Thymus (tissue), 11 donors: ENCODE results near the gene ADAR. TPM values are rescaled to one million over a fixed set of nuclear protein-coding genes. Genes with fewer than 3 reads are reported as not detected.

Experiments
- DNase-seq, 9 donors: peaks; one replicate each; pipeline ENCODE4 v3.0.0-alpha.2; 2013; ENCODE audit warnings: low spot score in 9 of 9, low read depth in 6 of 9, missing footprints in 1 of 9
- H3K27ac ChIP-seq, 2 donors: one replicate each; pipeline ENCODE4 v1.5.1; 2013; ENCODE audit warnings: control low read depth in 1 of 2, low read depth in 1 of 2, low read length in 1 of 2, mild to moderate bottlenecking in 1 of 2, moderate library complexity in 1 of 2
- H3K27me3 ChIP-seq, 2 donors: one replicate each; pipeline ENCODE4 v1.5.1; 2013; ENCODE audit warnings: low read length in 1 of 2; ENCODE audit not compliant: control insufficient read depth in 2 of 2, insufficient read depth in 1 of 2
- H3K36me3 ChIP-seq, 2 donors: one replicate each; pipeline ENCODE4 v1.5.1; 2013; ENCODE audit warnings: low read length in 1 of 2, mild to moderate bottlenecking in 1 of 2, moderate library complexity in 1 of 2; ENCODE audit not compliant: control insufficient read depth in 2 of 2, insufficient read depth in 2 of 2
- H3K4me1 ChIP-seq, 2 donors: one replicate each; pipeline ENCODE4 v1.5.1; 2013; ENCODE audit warnings: low read length in 2 of 2; ENCODE audit not compliant: control insufficient read depth in 2 of 2, insufficient read depth in 2 of 2
- H3K4me3 ChIP-seq, 2 donors: one replicate each; pipeline ENCODE4 v1.5.1; 2013; ENCODE audit warnings: low read length in 2 of 2, control low read depth in 1 of 2, mild to moderate bottlenecking in 1 of 2
- H3K9me3 ChIP-seq, 2 donors: one replicate each; pipeline ENCODE4 v1.5.1; 2013; ENCODE audit warnings: low read length in 1 of 2, mild to moderate bottlenecking in 1 of 2; ENCODE audit not compliant: control insufficient read depth in 2 of 2, insufficient read depth in 1 of 2
- WGBS: extraction: QIAGEN DNeasy Blood & Tissue Kit; methylation state at CpG from one replicate; pipeline ENCODE4 v1.1.7; 2013; 5-methylcytosine and 5-hydroxymethylcytosine counted together
- polyA plus RNA-seq: library from polyadenylated mRNA; stranded (reverse); fragments of 200-250 nt; gene quantifications from one replicate; pipeline ENCODE4 v1.2.3, GENCODE V29; 2013
- total RNA-seq: library from RNA; stranded (reverse); fragments of 120-200 nt; gene quantifications from one replicate; pipeline ENCODE4 v1.2.4, GENCODE V29; 2013
- donor health status: healthy.

ADAR gene
- total and polyA plus RNA-seq, 2 donors, result 49.7 to 92.8 TPM

GRCh38 chr1:154557248-154557938, 50.6 kb downstream of the ADAR start:
- Histone ChIP-seq H3K27ac (no peak overlapping the region), H3K4me1 (peaks cover 18 to 31% of the 10 kb centered on the region in 2 donors)
- 43% methylated on average over 7 of the region's 7 CpGs for WGBS

GRCh38 chr1:154556422-154556821, 51.6 kb downstream of the ADAR start:
- no peaks in the 10 kb centered on the region for H3K9me3 ChIP-seq
- no peak for DNase-seq
- peak overlapping the region in 1 of 2 donors; percentile 92 for H3K4me3 ChIP-seq
- peaks cover 18 to 31% of the 10 kb centered on the region in 2 donors for H3K4me1 ChIP-seq
- no peak overlapping the region for H3K27ac ChIP-seq
- peaks cover 43 to 46% of the 10 kb centered on the region in 2 donors for H3K36me3 ChIP-seq
- H3K27me3 ChIP-seq, result no peaks in the 10 kb centered on the region
- 81% methylated on average over 4 of the region's 4 CpGs for WGBS

More at GRCh38 chr1:154557248-154557938, 50.6 kb downstream of the ADAR start:
- Histone ChIP-seq H3K27me3 (no peaks in the 10 kb centered on the region), H3K9me3 (no peaks in the 10 kb centered on the region), H3K4me3 (peak overlapping the region; percentile 79 to 92), H3K36me3 (peaks cover 33 to 36% of the 10 kb centered on the region in 2 donors)
- no peak for DNase-seq

DNA sequence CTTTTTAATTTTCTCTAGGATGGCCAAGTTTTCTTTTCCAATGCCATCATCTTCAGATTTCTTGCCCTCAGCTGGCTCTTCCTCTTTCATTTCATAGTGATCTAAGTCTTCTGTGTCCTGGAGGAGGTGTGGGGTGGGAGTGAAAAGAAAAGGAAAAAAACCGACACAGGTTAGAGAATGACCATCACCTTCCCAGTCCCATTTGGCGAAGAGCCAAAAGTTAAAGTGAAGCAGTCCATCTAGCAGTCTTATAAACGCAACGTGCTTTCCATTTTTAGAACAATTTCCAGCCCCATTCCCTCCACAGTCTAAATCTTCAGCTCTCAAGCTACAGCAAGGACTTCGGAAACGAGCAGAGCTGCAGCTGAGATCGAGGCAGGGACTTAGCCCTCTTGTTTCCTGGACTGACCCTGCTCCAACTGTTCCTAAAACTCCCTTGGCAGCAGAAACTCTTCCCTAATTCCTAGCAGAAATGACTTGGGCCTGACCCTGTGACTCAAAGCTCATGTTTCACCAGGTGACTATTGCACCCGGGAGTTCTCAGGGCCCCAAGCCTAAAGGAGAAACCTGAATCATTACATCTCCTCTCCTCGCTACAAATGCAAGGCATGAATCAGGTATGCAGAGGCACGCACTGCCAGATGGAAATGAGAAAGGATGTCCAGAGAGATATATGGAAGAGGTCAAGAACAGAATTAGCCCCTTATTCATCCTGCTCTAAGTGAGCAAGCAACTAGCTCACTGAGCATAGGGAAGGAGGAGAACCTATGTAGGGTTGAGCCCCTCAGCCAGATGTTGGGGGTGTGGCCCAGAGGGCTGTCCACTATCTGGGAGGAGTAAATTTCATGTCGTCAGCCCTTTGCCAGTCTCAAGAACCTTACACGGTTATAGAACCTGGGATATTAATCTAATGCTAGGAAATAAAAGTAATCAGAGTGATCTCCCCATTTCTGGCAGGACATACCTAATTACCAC, 54.6 kb downstream of the ADAR start:
- H3K9me3 ChIP-seq, result no peaks in the 10 kb centered on the region
- no peak overlapping the region for H3K4me3 ChIP-seq
- H3K4me1 ChIP-seq, result peaks cover 18 to 21% of the 10 kb centered on the region in 2 donors
- DNase-seq, result no peak
- no peaks in the 10 kb centered on the region for H3K27me3 ChIP-seq
- H3K36me3 ChIP-seq, result peaks cover 70 to 76% of the 10 kb centered on the region in 2 donors
- H3K27ac ChIP-seq, result no peak overlapping the region
- WGBS, result 94% methylated on average over 12 of the region's 12 CpGs

- WGBS, result 98% methylated on average over 6 of the region's 6 CpGs
- no peak overlapping the region for H3K27ac ChIP-seq
- H3K4me1 ChIP-seq, result peaks cover 10 to 13% of the 10 kb centered on the region in 2 donors
- DNase-seq, result no peak
- H3K9me3 ChIP-seq, result no peaks in the 10 kb centered on the region
- H3K4me3 ChIP-seq, result no peak overlapping the region
- H3K36me3 ChIP-seq, result peaks cover 70 to 76% of the 10 kb centered on the region in 2 donors
- H3K27me3 ChIP-seq, result no peaks in the 10 kb centered on the region
Measured at GRCh38 chr1:154552036-154552435, 56.0 kb downstream of the ADAR start.

GRCh38 chr1:154551474-154551873, 56.5 kb downstream of the ADAR start:
- WGBS, result 96% methylated on average over 4 of the region's 4 CpGs
- Histone ChIP-seq H3K36me3 (peaks cover 70 to 76% of the 10 kb centered on the region in 2 donors), H3K27me3 (no peaks in the 10 kb centered on the region), H3K4me3 (no peak overlapping the region), H3K27ac (no peak overlapping the region), H3K9me3 (no peaks in the 10 kb centered on the region), H3K4me1 (peaks cover 4 to 8% of the 10 kb centered on the region in 2 donors)
- no peak for DNase-seq

GRCh38 chr1:154550657-154551056, 57.3 kb downstream of the ADAR start:
- Histone ChIP-seq H3K9me3 (no peaks in the 10 kb centered on the region), H3K4me3 (no peak overlapping the region), H3K4me1 (peaks cover 0 to 2% of the 10 kb centered on the region in 2 donors), H3K27ac (no peak overlapping the region), H3K27me3 (no peaks in the 10 kb centered on the region), H3K36me3 (peaks cover 66 to 71% of the 10 kb centered on the region in 2 donors)
- no peak for DNase-seq
- 88% methylated on average over 6 of the region's 6 CpGs for WGBS

- Histone ChIP-seq H3K36me3 (peaks cover 60 to 65% of the 10 kb centered on the region in 2 donors), H3K4me1 (peaks cover 0 to 2% of the 10 kb centered on the region in 2 donors)
- DNase-seq, result no peak
Measured at GRCh38 chr1:154550070-154550469, 57.9 kb downstream of the ADAR start.

DNA sequence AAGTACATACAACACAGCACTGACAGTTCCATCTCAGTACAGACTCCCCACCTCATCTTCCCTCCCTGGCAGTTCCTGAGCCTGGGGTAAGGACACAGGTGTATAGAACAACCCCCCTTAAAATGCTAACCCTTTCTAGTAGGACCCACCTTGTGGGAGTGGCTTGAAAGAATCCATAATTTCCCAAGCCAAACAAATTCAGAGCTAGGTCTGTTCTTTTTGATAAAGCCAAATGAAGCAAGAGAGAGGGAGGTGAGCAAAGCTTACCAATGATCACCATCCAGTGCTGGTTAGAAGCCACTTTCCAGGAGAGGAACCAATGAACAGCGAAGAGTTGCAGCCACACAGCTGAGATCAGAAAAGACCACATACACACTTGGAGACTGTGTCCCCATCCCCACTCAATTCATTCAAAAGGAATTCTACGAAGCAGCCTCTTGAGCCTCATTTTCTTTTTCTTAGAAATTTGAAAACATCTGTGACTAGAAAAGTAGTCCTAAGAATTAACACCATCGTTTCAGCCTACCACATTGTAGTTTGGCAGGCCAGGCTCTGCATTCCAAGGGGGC, 58.7 kb downstream of the ADAR start:
- Histone ChIP-seq H3K36me3 (peaks cover 53 to 57% of the 10 kb centered on the region in 2 donors), H3K9me3 (no peaks in the 10 kb centered on the region), H3K27ac (no peak overlapping the region), H3K4me3 (no peak overlapping the region), H3K4me1 (peaks cover 0 to 2% of the 10 kb centered on the region in 2 donors), H3K27me3 (no peaks in the 10 kb centered on the region)
- DNase-seq, result no peak
- 88% methylated on average over 3 of the region's 3 CpGs for WGBS

More at GRCh38 chr1:154550070-154550469, 57.9 kb downstream of the ADAR start:
- WGBS, result 94% methylated on average over 5 of the region's 5 CpGs
- Histone ChIP-seq H3K27me3 (no peaks in the 10 kb centered on the region), H3K9me3 (no peaks in the 10 kb centered on the region), H3K4me3 (no peak overlapping the region), H3K27ac (no peak overlapping the region)
